ENCODE data around the gene MBLAC1.

Gene MBLAC1

DNA sequence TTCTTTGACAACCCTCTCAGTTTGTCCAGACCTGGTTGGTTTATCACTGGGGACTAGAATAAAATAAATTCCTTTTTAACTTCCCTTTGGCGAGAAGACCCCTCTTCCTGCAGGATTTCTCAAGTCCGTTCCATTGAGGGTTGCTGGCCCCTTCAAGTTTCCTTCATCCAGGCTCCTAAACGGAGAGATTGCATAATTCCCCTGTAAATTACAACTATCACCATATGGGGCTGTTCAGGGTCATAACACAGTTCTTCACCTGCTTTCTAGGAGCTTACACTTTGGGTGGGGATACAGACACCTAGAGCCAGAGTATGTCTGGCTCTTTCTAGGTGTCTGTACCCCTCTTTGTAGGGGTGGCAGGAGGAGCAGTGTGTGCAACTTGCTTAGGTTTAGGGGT, 41.3 kb upstream of the MBLAC1 start:
- H3K4me3 ChIP-seq (replicated peaks; ENCODE audit: low read depth, low read length): no peak overlapping the region
- TF ChIP-seq CTCF (IDR thresholded peaks at IDR 0.05; ENCODE audit: low read depth, low read length, missing control alignments): no peak
- DNase-seq (ENCODE audit: extremely low read depth, low read depth): no peak

DNA sequence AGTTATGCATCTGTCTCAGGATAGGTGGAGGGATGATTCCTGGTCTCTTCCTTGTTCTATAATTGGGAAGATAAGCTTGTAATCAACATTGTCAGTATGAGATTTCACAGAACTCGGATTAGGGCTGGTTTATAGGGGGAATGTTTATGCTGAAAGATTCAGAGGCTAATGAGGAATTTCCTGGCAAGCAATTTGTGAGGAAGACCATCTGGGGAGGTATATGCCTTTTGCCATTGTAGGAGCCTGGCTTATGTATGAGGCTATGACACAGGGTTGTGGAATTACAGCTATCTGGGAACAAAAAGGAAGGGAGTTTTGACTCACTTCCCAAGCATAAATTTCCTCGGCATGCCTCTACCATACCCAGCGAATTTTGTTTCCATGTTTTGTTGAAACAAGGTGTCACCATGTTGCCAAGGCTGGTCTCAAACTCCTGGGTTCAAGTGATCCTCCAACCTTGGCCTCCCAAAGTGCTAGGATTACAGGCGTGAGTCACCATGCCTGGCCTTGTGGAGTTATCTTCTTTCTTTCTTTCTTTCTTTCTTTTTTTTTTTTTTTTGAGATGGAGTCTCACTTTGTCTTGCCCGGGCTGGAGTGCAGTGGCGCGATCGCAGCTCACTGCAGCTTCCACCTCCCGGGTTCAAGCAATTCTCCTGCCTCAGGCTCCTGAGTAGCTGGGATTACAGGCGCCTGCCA, 39.6 kb upstream of the MBLAC1 start:
- no peak for TF ChIP-seq CTCF (IDR thresholded peaks at IDR 0.05; ENCODE audit: low read depth, low read length, missing control alignments)
- H3K4me3 ChIP-seq (replicated peaks; ENCODE audit: low read depth, low read length): no peak overlapping the region
- DNase-seq (ENCODE audit: extremely low read depth, low read depth): peak; percentile 97

DNA sequence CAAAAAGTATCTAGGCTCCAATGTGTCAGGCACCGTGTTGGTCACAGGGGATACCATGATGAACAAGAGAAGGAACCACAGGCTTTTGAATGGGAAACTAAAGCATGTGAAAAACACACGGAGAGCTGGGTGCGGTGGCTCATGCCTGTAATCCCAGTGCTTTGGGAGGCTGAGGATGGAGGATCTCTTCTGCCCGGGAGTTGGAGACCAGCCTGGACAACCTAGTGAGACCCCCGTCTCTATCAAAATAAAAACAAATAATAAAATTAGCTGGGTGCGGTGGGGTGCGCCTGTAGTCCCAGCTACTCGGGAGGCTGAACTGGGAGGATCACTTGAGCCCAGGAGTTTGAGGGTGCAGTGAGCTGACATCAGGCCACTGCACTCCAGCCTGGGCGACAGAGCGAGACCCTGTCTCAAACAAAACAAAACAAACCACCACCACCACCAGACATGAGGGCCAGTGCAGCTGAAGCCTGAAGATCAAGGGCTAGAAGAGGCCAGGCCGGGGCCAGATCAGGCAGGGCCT, 38.6 kb upstream of the MBLAC1 start:
- H3K4me3 ChIP-seq (replicated peaks; ENCODE audit: low read depth, low read length): peak overlapping the region; percentile 93
- DNase-seq (ENCODE audit: extremely low read depth, low read depth): no peak

GRCh38 chr7:100088621-100089457, 37.9 kb upstream of the MBLAC1 start, which contains the start of gene COPS6:
Gene COPS6 (plus strand): TSS chr7:100088969. CDS start chr7:100088991, 22 bp downstream.
- no peak for DNase-seq (ENCODE audit: extremely low read depth, low read depth)
- H3K4me3 ChIP-seq (replicated peaks; ENCODE audit: low read depth, low read length): peak within 1 kb of the TSS; percentile 93
- no peak for TF ChIP-seq CTCF (IDR thresholded peaks at IDR 0.05; ENCODE audit: low read depth, low read length, missing control alignments)

More for the DNA sequence above, 38.6 kb upstream of the MBLAC1 start:
- no peak for TF ChIP-seq CTCF (IDR thresholded peaks at IDR 0.05; ENCODE audit: low read depth, low read length, missing control alignments)

DNA sequence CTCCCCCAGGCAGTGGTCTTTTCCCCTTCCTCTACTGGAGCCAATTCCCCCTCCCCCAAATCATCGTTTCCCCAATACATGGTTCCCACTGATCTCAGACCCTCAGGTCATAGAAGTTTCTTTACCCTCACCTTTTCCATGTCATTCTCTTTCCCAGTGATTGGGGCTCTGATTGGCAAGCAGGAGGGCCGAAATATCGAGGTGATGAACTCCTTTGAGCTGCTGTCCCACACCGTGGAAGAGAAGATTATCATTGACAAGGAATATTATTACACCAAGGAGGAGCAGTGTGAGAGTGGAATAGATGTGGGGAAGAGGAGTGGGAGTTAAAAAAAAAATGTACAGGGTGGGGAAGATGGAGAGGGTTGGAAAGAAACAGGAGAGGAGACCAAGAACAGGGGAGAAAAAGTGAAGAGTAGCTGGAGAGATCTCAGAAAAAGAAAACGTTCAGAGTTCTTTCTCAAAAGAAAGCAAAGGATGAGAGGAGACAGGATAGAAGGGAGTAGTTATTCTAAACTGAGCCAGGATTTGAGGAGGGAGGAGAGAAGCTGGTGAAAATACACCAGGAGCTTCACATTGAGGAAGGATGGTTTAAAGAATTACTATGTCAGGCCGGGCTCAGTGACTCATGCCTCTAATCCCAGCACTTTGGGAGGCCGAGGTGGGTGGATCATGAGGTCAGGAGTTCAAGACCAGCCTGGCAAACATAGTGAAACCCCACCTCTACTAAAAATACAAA, 37.1 kb upstream of the MBLAC1 start:
- H3K4me3 ChIP-seq (replicated peaks; ENCODE audit: low read depth, low read length): peak overlapping the region; percentile 93
- TF ChIP-seq CTCF (IDR thresholded peaks at IDR 0.05; ENCODE audit: low read depth, low read length, missing control alignments): no peak
- DNase-seq (ENCODE audit: extremely low read depth, low read depth): no peak

Measured in HFF-Myc (cell line).